Muscle of back (tissue), 11 donors: ENCODE measurements around the gene NPLOC4. TPM values are rescaled to one million over a fixed set of nuclear protein-coding genes. Genes with fewer than 3 reads are reported as not detected.
A peak's percentile ranks its signal among the peaks of the same experiment; 100 is the strongest.
"Not testable (repeated sequence)": the region's sequence is repeated elsewhere in the genome, so short reads cannot be mapped to it uniquely, and the experiment has no call there.

ENCODE experiments used
- DNase-seq, 3 donors: peaks; one replicate each; pipeline versions ENCODE4 v3.0.0 to v3.0.0-alpha.2; 2013
- polyA plus RNA-seq, 10 donors: library from polyadenylated mRNA; unstranded; fragments of 120-200 nt; gene quantifications; one replicate each; pipeline ENCODE4 v1.2.1, GENCODE V29; 2013; ENCODE audit not compliant: insufficient read length in 10 of 10

Gene NPLOC4
- polyA plus RNA-seq, 10 donors: 43.8 to 57.8 (median 50.6) TPM

GRCh38 chr17:81640011-81640410, 3.1 kb upstream of the NPLOC4 start:
- DNase-seq: no peak

- no peak for DNase-seq
These were observed 1.8 kb upstream of the NPLOC4 start for GRCh38 chr17:81638683-81639082.

- DNase-seq: no peak
These were observed 873 bp downstream of the NPLOC4 start for GRCh38 chr17:81635973-81636504.

- DNase-seq: no peak
These were observed 1.5 kb downstream of the NPLOC4 start for GRCh38 chr17:81635431-81635830.

- no peak for DNase-seq
These were observed 5.4 kb downstream of the NPLOC4 start for GRCh38 chr17:81631482-81631881.

GRCh38 chr17:81630274-81630673, 6.6 kb downstream of the NPLOC4 start:
- no peak for DNase-seq

GRCh38 chr17:81621494-81622130, 15.3 kb downstream of the NPLOC4 start:
- DNase-seq: no peak

- not testable (repeated sequence) for DNase-seq
These were observed 18.6 kb downstream of the NPLOC4 start for GRCh38 chr17:81618307-81618706.

- DNase-seq: no peak
These were observed 20.0 kb downstream of the NPLOC4 start for GRCh38 chr17:81616877-81617276.

GRCh38 chr17:81615401-81615930, 21.4 kb downstream of the NPLOC4 start:
- no peak for DNase-seq

GRCh38 chr17:81612172-81612970, 24.5 kb downstream of the NPLOC4 start:
- DNase-seq: no peak

- DNase-seq: no peak
These were observed 27.2 kb downstream of the NPLOC4 start for GRCh38 chr17:81609541-81610311.

- no peak for DNase-seq
These were observed 28.3 kb downstream of the NPLOC4 start for GRCh38 chr17:81608605-81609004.

- DNase-seq: no peak
These were observed 28.8 kb downstream of the NPLOC4 start for GRCh38 chr17:81608082-81608481.

- DNase-seq: no peak
These were observed 29.5 kb downstream of the NPLOC4 start for GRCh38 chr17:81607431-81607830.

GRCh38 chr17:81603846-81604610, 32.9 kb downstream of the NPLOC4 start:
- DNase-seq: no peak

- DNase-seq: peak; percentile 67 to 86 (median 75)
These were observed 35.3 kb downstream of the NPLOC4 start for GRCh38 chr17:81601525-81602120.

GRCh38 chr17:81599719-81600486, 37.0 kb downstream of the NPLOC4 start:
- DNase-seq: peak in 1 of 3 donors; percentile 59

- no peak for DNase-seq
These were observed 43.6 kb downstream of the NPLOC4 start for GRCh38 chr17:81593105-81593871.
